GM10266 (cell line): ENCODE measurements around the gene GLT1D1.
"Not testable (repeated sequence)": the region's sequence is repeated elsewhere in the genome, so short reads cannot be mapped to it uniquely, and the experiment has no call there.

Source experiments
- DNase-seq: peaks from one replicate; pipeline ENCODE4 v3.0.0; 2012; ENCODE audit errors: extremely low spot score
- TF ChIP-seq, protein P1 (sequence below): IDR thresholded peaks from 2 replicates; pipeline ENCODE4 v1.5.1; 2012; ENCODE audit warnings: mild to moderate bottlenecking, low read depth; ENCODE audit not compliant: control insufficient read depth, insufficient read depth; ENCODE audit errors: missing control alignments

GLT1D1 gene

GRCh38 chr12:128833418-128833817, 19.9 kb upstream of the GLT1D1 start:
- no peak for DNase-seq
- TF ChIP-seq, protein P1, sequence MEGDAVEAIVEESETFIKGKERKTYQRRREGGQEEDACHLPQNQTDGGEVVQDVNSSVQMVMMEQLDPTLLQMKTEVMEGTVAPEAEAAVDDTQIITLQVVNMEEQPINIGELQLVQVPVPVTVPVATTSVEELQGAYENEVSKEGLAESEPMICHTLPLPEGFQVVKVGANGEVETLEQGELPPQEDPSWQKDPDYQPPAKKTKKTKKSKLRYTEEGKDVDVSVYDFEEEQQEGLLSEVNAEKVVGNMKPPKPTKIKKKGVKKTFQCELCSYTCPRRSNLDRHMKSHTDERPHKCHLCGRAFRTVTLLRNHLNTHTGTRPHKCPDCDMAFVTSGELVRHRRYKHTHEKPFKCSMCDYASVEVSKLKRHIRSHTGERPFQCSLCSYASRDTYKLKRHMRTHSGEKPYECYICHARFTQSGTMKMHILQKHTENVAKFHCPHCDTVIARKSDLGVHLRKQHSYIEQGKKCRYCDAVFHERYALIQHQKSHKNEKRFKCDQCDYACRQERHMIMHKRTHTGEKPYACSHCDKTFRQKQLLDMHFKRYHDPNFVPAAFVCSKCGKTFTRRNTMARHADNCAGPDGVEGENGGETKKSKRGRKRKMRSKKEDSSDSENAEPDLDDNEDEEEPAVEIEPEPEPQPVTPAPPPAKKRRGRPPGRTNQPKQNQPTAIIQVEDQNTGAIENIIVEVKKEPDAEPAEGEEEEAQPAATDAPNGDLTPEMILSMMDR = no peak

DNA sequence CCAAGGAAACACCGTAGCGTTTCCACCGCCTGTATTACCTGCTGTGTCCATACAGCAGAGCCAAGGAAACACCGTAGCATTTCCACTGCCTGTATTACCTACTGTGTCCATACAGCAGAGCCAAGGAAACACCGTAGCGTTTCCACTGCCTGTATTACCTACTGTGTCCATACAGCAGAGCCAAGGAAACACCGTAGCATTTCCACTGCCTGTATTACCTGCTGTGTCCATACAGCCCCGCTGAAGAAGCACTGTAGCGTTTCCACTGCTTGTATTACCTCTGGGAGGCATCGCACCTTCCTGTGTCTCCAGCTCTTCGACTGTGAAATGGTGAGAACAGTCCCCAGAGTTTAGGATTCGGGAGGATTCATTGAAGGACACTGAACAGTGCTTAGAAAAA, 13.4 kb upstream of the GLT1D1 start:
- DNase-seq = not testable (repeated sequence)

DNA sequence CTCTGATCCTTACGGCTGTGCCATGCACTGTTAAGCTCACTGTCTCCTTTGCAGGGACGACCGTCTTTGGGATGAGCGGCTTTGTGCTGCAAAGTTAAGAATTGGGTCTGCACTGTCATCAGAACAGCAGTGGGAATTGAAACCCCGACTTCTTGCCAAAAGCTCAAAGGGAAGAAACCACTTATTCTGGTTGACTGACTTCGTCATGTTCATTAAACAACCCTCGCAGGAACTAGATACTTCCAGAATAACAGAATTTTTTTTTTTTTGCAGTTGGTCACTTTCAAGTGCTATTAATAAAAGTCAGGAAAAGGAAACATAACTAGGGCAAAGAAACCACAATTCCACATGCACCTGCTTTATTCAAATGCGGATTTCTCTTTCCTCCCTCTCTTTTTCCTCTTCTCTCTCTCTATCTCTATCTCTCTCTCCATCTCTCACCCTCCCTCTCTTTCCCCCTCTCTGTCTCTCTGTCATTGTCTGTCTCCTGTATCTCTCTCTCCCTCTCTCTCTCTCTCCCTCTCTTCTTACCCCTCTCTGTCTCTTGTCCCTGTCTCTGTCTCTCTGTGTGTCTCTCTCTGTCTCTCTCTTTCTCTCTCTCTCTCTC, 12.3 kb upstream of the GLT1D1 start:
- no peak for DNase-seq
- TF ChIP-seq, protein P1 = no peak

GRCh38 chr12:128842579-128842978, 10.7 kb upstream of the GLT1D1 start:
- TF ChIP-seq, protein P1 = no peak
- DNase-seq = no peak

DNA sequence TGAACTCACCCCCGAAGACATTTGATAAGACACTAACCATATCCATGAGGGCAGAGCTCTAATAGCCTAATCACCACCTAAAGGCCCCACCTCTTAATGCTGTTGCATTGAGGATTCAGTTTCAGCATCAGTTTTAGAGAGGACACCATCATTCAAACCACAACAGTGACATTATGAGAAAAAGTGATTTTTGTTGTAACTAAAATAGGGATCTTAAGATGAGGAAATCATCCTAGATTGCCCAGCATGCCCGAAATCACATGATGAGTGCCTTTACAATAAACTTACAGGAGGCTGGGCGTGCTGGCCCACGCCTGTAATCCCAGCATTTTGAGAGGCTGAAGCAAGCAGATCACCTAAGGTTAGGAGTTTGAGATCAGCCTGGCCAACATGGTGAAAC, 9.7 kb upstream of the GLT1D1 start:
- DNase-seq = no peak

GRCh38 chr12:128844031-128844635, 9.1 kb upstream of the GLT1D1 start:
- no peak for DNase-seq
- TF ChIP-seq, protein P1 = no peak

More for the DNA sequence above, 9.7 kb upstream of the GLT1D1 start:
- TF ChIP-seq, protein P1 = no peak

- DNase-seq = not testable (repeated sequence)
These were observed 6.6 kb upstream of the GLT1D1 start for GRCh38 chr12:128846671-128847070.

- TF ChIP-seq, protein P1 = no peak
- no peak for DNase-seq
These were observed 4.9 kb upstream of the GLT1D1 start for GRCh38 chr12:128848371-128848770.

GRCh38 chr12:128849806-128850205, 3.5 kb upstream of the GLT1D1 start:
- DNase-seq = not testable (repeated sequence)
